HepG2 (cell line): ENCODE results near the gene SRP68. TPM values are rescaled to one million over a fixed set of nuclear protein-coding genes. Genes with fewer than 3 reads are reported as not detected.

Experiments
- ATAD3A ChIP-seq: sonication (generic); formaldehyde crosslinking; IDR thresholded peaks from 2 replicates; pipeline ENCODE4 v1.4.0; 2020; ENCODE audit warnings: missing genetic modification reagents
- FLYWCH1 ChIP-seq: sonication (generic); formaldehyde crosslinking; IDR thresholded peaks from 2 replicates; pipeline ENCODE4 v1.8.1; 2023; ENCODE audit warnings: mild to moderate bottlenecking, missing genetic modification reagents
- FOSL2 ChIP-seq: sonication (generic); formaldehyde crosslinking; IDR thresholded peaks from 2 replicates; pipeline ENCODE4 v1.4.0; 2020; ENCODE audit warnings: missing genetic modification reagents
- GFI1 ChIP-seq: sonication (generic); formaldehyde crosslinking; IDR thresholded peaks from 2 replicates; pipeline ENCODE4 v1.5.0; 2020; ENCODE audit warnings: missing genetic modification reagents, mild to moderate bottlenecking, borderline replicate concordance
- GPBP1L1 ChIP-seq: sonication (generic); formaldehyde crosslinking; IDR thresholded peaks from 2 replicates; pipeline ENCODE4 v1.5.0; 2020; ENCODE audit warnings: mild to moderate bottlenecking, missing genetic modification reagents
- PAWR ChIP-seq: sonication (generic); formaldehyde crosslinking; IDR thresholded peaks from 2 replicates; pipeline ENCODE4 v1.4.0; 2020; ENCODE audit warnings: missing genetic modification reagents, mild to moderate bottlenecking, borderline replicate concordance
- SIX4 ChIP-seq: sonication (generic); formaldehyde crosslinking; IDR thresholded peaks from 2 replicates; pipeline ENCODE4 v1.4.0; 2020; ENCODE audit warnings: missing genetic modification reagents
- SNRNP70 ChIP-seq: fragments of 200-400 bp; formaldehyde crosslinking; IDR thresholded peaks from 2 replicates; pipeline ENCODE4 v1.6.1; 2017; ENCODE audit warnings: mild to moderate bottlenecking, low read depth, low read length, moderate library complexity
- SRF ChIP-seq: IDR thresholded peaks from 2 replicates; pipeline ENCODE4 v1.6.1; 2011; ENCODE audit warnings: mild to moderate bottlenecking, low read depth, low read length, moderate library complexity
- TEF ChIP-seq: sonication (generic); formaldehyde crosslinking; IDR thresholded peaks from 2 replicates; pipeline ENCODE4 v1.5.0; 2020; ENCODE audit warnings: missing genetic modification reagents
- TOPORS ChIP-seq: sonication (generic); formaldehyde crosslinking; IDR thresholded peaks from 2 replicates; pipeline ENCODE4 v1.8.0; 2023; ENCODE audit warnings: mild to moderate bottlenecking, missing genetic modification reagents
- ZBTB33 ChIP-seq: sonication (generic); formaldehyde crosslinking; IDR thresholded peaks from 2 replicates; pipeline ENCODE4 v1.4.0; 2020; ENCODE audit warnings: missing genetic modification reagents
- ZNF280B ChIP-seq: sonication (generic); formaldehyde crosslinking; IDR thresholded peaks from 2 replicates; pipeline ENCODE4 v1.5.0; 2020; ENCODE audit warnings: missing genetic modification reagents, mild to moderate bottlenecking, borderline replicate concordance
- ZNF800 ChIP-seq: sonication (generic); formaldehyde crosslinking; IDR thresholded peaks from 2 replicates; pipeline ENCODE4 v1.4.0; 2020; ENCODE audit warnings: missing genetic modification reagents
- ZNF883 ChIP-seq: sonication (generic); formaldehyde crosslinking; IDR thresholded peaks from 2 replicates; pipeline ENCODE4 v1.5.1; 2020; ENCODE audit warnings: mild to moderate bottlenecking, missing genetic modification reagents; ENCODE audit errors: not compliant biosample characterization
- polyA plus RNA-seq, 8 experiments: library from polyadenylated mRNA; depleted of rRNA in 3 of 8; stranded (reverse) in 7 of 8; unstranded in 1 of 8; fragments of >200 nt; fragmentation: Illumina TruSeq in 4 of 8; extraction: Trizol in 4 of 8; gene quantifications; 2 replicates each; pipeline versions ENCODE4 v1.2.1 to v1.2.3, GENCODE V29; 2011 to 2016; ENCODE audit warnings: low read depth in 4 of 8, missing spikeins in 1 of 8, mixed read lengths in 1 of 8; ENCODE audit not compliant: insufficient read depth in 1 of 8
- total RNA-seq, 5 experiments: library from RNA; depleted of rRNA; stranded (reverse); fragments of >200 nt; fragmentation: Illumina TruSeq; extraction: Trizol; gene quantifications; 2 replicates each; pipeline ENCODE4 v1.2.3, GENCODE V29; 2016; ENCODE audit warnings: low read depth in 1 of 5
- TF ChIP-seq, protein P1 (sequence below): sonication (generic); formaldehyde crosslinking; conservative IDR thresholded peaks from 2 replicates; pipeline ENCODE4 v1.4.0; 2020; ENCODE audit warnings: missing genetic modification reagents
- TF ChIP-seq, protein P2 (sequence below): IDR thresholded peaks from 2 replicates; pipeline ENCODE4 v1.6.1; 2016; ENCODE audit warnings: mild to moderate bottlenecking

SRP68 gene
- total and polyA plus RNA-seq, 2 of the 13 experiments (the other 11 are each of a cell fraction or from before 2014, with no cell fraction given): 39.8 to 74.3 TPM

DNA sequence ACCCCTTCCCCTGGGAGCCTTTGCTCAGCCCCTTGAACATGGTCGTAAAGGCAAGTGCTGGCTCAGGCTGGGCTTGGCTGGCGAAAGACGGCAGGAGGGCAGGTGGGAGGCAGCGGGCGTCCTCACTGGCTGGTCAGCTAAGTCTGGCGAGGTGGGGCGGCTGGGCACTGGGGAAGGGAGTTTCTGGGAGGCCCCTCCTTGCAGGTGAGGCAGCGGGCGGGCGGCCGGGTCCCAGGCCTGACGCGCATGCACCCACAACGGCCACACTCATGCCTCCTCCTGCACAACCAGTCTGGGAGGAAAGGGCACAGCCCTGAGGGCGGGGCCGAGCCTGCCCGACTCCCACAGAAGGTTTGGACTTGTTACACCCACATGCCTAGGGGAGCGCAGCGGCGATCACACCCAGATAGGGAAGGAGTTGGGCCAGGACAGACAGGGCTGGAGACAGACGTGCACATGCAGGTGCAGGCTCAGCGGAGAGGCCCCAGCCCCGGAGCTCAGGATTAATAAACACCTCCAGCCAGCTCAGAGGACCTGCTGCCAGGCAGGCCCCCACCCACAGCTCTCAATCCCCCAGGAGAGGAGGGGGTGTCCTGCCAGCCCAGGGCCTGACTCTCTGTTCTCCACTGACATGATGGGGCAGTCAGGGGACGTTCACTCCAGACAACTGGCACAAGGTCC, 45.0 kb downstream of the SRP68 start, which contains the start of gene EVPL (continued):
- TF ChIP-seq ZBTB33 (CRISPR knock-in tag) (no peak), SRF (no peak), TEF (CRISPR knock-in tag) (no peak), GPBP1L1 (CRISPR knock-in tag) (no peak), SIX4 (CRISPR knock-in tag) (peak; percentile 15; the same call in 1 of the 2 replicates), FLYWCH1 (CRISPR knock-in tag) (no peak), ZNF883 (CRISPR knock-in tag) (no peak), ATAD3A (CRISPR knock-in tag) (no peak), ZNF280B (CRISPR knock-in tag) (peak; percentile 93), GFI1 (CRISPR knock-in tag) (peak; percentile 71; the same call in 1 of the 2 replicates), PAWR (CRISPR knock-in tag) (no peak; the same call in 1 of the 2 replicates), SNRNP70 (no peak), TOPORS (CRISPR knock-in tag) (no peak), ZNF800 (CRISPR knock-in tag) (peak; percentile 55; the same call in 1 of the 2 replicates), FOSL2 (no peak; the same call in 1 of the 2 replicates)
- TF ChIP-seq, protein P1, sequence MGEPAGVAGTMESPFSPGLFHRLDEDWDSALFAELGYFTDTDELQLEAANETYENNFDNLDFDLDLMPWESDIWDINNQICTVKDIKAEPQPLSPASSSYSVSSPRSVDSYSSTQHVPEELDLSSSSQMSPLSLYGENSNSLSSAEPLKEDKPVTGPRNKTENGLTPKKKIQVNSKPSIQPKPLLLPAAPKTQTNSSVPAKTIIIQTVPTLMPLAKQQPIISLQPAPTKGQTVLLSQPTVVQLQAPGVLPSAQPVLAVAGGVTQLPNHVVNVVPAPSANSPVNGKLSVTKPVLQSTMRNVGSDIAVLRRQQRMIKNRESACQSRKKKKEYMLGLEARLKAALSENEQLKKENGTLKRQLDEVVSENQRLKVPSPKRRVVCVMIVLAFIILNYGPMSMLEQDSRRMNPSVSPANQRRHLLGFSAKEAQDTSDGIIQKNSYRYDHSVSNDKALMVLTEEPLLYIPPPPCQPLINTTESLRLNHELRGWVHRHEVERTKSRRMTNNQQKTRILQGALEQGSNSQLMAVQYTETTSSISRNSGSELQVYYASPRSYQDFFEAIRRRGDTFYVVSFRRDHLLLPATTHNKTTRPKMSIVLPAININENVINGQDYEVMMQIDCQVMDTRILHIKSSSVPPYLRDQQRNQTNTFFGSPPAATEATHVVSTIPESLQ: no peak
- TF ChIP-seq, protein P2, sequence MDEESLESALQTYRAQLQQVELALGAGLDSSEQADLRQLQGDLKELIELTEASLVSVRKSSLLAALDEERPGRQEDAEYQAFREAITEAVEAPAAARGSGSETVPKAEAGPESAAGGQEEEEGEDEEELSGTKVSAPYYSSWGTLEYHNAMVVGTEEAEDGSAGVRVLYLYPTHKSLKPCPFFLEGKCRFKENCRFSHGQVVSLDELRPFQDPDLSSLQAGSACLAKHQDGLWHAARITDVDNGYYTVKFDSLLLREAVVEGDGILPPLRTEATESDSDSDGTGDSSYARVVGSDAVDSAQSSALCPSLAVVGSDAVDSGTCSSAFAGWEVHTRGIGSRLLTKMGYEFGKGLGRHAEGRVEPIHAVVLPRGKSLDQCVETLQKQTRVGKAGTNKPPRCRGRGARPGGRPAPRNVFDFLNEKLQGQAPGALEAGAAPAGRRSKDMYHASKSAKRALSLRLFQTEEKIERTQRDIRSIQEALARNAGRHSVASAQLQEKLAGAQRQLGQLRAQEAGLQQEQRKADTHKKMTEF: peak; percentile 37; the same call in 1 of the 2 replicates
